Right lung (tissue), 5 donors: Measurements from ENCODE around the gene SPRN. TPM values are rescaled to one million over a fixed set of nuclear protein-coding genes. Genes with fewer than 3 reads are reported as not detected.

Experiments used
- DNase-seq, 2 donors: peaks; one replicate each; pipeline ENCODE4 v3.0.0-alpha.2; 2013
- polyA plus RNA-seq, 5 donors: library from polyadenylated mRNA; unstranded; fragments of 120-200 nt; gene quantifications; one replicate each; pipeline versions ENCODE4 v1.2.1 to v1.2.3, GENCODE V29; 2013; ENCODE audit warnings: inconsistent platforms in 1 of 5, low replicate concordance in 1 of 5; ENCODE audit not compliant: insufficient read length in 5 of 5, insufficient read depth in 1 of 5

The SPRN gene
- polyA plus RNA-seq, 5 donors, result 2.6 to 6.6 (median 3.1) TPM

GRCh38 chr10:133411523-133412380 lies 12.7 kb downstream of the SPRN start:
- DNase-seq, result no peak

- DNase-seq, result no peak
These were observed 18.4 kb downstream of the SPRN start for GRCh38 chr10:133405844-133406527.

DNA sequence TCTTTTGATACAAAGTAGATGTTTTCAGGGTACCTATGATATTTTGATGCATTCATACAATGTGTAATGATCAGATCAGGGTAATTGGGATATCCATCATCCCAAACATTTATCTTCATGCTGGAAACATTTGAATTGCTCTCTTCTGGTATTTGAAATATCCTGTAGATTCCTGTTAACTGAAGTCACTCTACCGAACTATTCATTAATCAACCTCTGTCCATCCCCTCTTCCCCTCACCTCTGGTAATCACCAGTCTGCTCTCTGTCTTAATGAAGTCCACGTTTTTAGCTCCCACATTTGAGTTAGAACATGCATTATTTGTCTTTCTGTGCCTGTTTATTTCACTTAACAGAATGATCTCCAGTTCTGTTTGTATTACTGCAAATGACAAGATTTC lies 19.2 kb downstream of the SPRN start:
- no peak for DNase-seq

DNA sequence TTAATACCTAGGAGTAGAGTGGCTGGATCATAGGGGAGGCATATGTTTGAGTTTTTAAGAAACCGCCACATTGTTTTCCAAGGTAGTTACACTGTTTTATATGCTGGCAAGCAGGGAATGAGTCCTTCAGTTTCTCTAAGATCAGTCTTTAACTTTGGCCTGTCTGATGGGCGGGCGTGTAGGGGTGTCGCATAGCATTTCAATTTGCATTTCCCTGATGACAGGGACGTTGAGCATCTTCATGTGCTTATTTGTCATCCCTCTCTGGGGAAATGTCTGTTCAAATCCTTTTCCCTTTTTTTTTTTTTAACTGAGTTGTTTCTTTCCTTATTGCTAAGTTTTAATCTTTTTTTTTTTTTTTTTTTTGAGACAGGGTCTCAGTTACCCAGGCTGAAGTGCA lies 20.6 kb downstream of the SPRN start:
- DNase-seq, result no peak

GRCh38 chr10:133403359-133403758 lies 21.1 kb downstream of the SPRN start:
- no peak for DNase-seq

DNA sequence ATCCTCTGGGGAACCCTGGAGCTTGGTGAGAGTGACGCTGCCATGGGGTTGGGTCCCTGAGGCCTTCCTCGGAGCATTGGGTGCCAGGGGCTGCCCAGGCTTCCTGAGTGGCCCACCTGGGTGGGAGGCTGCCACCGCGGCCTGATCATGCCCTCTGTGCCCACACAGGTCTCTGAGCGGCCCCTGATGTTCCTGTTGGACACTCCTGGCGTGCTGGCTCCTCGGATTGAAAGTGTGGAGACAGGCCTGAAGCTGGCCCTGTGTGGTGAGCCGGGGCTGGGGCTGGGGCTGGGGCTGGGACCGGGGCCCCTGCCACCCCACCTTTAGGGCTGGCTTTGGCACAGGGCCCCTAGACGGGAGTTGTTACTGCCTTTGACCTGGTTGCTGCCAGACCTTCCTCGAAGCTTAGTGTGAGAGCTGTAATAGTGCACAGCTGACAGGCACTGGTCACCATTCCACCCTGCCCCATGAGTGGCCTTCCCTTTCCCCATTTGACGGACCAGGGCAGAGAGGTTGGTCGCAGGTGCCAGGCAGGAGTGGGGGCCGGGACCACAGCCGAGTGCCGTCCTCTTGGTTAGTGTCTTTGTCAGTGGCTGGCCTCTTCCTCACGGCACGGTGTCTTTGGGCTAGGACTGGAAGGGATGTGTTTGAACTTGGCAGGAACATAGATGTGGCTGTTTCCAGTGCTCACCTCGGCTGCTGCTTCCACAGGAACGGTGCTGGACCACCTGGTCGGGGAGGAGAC lies 22.3 kb downstream of the SPRN start:
- DNase-seq, result no peak

- DNase-seq, result no peak
These were observed 22.9 kb downstream of the SPRN start for GRCh38 chr10:133401500-133401899.

- no peak for DNase-seq
These were observed 23.6 kb downstream of the SPRN start for GRCh38 chr10:133400624-133401424.

- no peak for DNase-seq
These were observed 25.3 kb downstream of the SPRN start for GRCh38 chr10:133399123-133399601.

DNA sequence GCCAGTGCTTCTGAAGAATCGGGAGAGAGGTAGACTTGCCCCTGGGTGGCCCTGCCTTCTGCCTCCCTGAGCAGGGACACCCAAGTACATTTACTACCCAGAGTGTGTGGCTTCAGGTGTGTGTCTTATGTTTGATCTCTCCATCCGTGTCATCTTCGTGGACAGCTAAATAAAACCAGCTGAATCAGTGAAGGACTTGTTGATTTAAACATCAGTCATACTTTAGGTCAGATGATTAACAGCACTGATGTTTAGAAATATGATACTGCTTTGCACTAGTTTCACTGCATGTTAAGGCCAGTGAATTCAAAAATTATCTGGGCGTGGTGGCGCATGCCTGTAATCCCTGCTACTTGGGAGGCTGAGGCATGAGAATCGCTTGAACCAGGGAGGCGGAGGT lies 26.5 kb downstream of the SPRN start:
- no peak for DNase-seq

DNA sequence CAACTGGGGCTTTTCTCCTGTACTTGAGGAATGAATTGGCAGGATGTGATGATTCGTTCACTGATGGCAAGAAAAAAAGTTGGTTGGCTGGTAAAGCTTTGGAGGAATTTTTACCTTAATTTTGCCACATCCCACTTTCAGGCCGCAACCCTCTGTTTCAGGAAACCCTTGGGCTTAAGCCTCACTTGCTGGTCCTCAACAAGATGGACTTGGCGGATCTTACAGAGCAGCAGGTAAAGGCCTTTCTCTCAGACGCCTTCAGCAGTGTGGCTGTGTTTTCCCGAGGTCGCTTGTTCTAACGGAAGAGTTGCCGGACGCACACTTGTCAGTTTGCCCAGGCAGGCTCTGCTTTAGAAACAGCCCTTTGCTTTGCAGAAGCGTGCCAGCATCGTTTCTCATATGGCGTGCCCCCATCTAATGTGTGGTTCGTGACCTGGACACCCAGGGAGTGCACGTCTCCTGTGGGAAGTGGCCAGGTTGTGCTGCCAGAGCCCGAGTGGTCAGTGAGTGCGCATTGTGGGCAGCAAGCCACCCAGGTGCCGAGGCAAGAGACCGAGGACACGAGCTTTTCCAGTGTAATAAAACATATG lies 28.3 kb downstream of the SPRN start:
- DNase-seq, result no peak

GRCh38 chr10:133394801-133395221 lies 29.6 kb downstream of the SPRN start:
- no peak for DNase-seq

DNA sequence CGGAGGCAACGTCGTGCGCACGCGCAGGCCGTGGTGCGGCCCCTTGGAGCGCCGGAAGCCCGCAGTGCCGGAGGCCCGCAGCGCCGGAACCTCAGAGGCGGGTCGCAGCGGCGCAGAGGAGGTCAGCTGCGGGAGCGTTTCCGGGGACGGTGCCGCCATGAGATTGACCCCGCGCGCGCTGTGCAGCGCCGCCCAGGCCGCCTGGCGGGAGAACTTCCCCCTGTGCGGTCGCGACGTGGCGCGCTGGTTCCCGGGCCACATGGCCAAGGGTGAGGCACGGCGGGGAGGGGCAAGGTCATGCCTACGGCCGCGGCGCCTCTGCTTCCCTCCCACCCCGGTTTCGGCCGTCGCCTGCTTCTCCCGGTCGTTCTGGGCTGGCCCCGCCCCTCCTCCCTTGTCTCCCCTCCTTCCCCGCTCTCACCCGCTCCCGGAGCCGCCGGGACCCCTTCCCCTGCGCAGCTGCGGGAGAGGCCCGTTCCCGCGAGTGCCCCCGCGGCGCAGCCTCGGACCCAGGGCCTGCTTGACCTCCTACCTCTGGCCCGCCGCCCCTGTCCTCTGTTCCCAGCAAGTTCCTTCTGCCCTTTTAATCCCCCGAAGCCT lies 30.3 kb downstream of the SPRN start, which contains the start of gene MTG1:
Gene MTG1 (plus strand): TSS at position 94 of the 600 bp plus-strand sequence. CDS start 64 bp downstream, at position 158.
- DNase-seq, result peak; percentile 94 to 95

GRCh38 chr10:133393401-133394063 lies 30.9 kb downstream of the SPRN start:
- DNase-seq, result no peak

- DNase-seq, result no peak
These were observed 32.5 kb downstream of the SPRN start for GRCh38 chr10:133391761-133392518.

GRCh38 chr10:133391249-133391635 lies 33.2 kb downstream of the SPRN start:
- DNase-seq, result no peak

GRCh38 chr10:133390597-133391248 lies 33.7 kb downstream of the SPRN start:
- DNase-seq, result no peak

GRCh38 chr10:133388973-133389818 lies 35.2 kb downstream of the SPRN start:
- no peak for DNase-seq
